HepG2 (cell line): ENCODE results near the gene KIF3C. TPM values are rescaled to one million over a fixed set of nuclear protein-coding genes. Genes with fewer than 3 reads are reported as not detected.

Experiments
- MEIS1 ChIP-seq: sonication (generic); formaldehyde crosslinking; IDR thresholded peaks from 2 replicates; pipeline ENCODE4 v1.9.0; 2021; ENCODE audit warnings: mild to moderate bottlenecking, missing genetic modification reagents, moderate library complexity, borderline replicate concordance
- ZNF235 ChIP-seq: sonication (generic); formaldehyde crosslinking; IDR thresholded peaks from 2 replicates; pipeline ENCODE4 v1.8.1; 2023; ENCODE audit warnings: mild to moderate bottlenecking, missing genetic modification reagents, borderline replicate concordance
- ZNF354B ChIP-seq: sonication (generic); formaldehyde crosslinking; IDR thresholded peaks from 2 replicates; pipeline ENCODE4 v1.8.0; 2022; ENCODE audit warnings: mild to moderate bottlenecking, missing genetic modification reagents
- polyA plus RNA-seq, 8 experiments: library from polyadenylated mRNA; depleted of rRNA in 3 of 8; stranded (reverse) in 7 of 8; unstranded in 1 of 8; fragments of >200 nt; fragmentation: Illumina TruSeq in 4 of 8; extraction: Trizol in 4 of 8; gene quantifications; 2 replicates each; pipeline versions ENCODE4 v1.2.1 to v1.2.3, GENCODE V29; 2011 to 2016; ENCODE audit warnings: low read depth in 4 of 8, missing spikeins in 1 of 8, mixed read lengths in 1 of 8; ENCODE audit not compliant: insufficient read depth in 1 of 8
- total RNA-seq, 5 experiments: library from RNA; depleted of rRNA; stranded (reverse); fragments of >200 nt; fragmentation: Illumina TruSeq; extraction: Trizol; gene quantifications; 2 replicates each; pipeline ENCODE4 v1.2.3, GENCODE V29; 2016; ENCODE audit warnings: low read depth in 1 of 5
- TF ChIP-seq, protein P1 (sequence below): sonication (generic); formaldehyde crosslinking; IDR thresholded peaks from 2 replicates; pipeline ENCODE4 v1.4.0; 2020; ENCODE audit warnings: mild to moderate bottlenecking, missing genetic modification reagents
- TF ChIP-seq, protein P2 (sequence below): sonication (generic); formaldehyde crosslinking; IDR thresholded peaks from 2 replicates; pipeline ENCODE4 v1.4.0; 2020; ENCODE audit warnings: missing genetic modification reagents
- TF ChIP-seq, protein P3 (sequence below): sonication (generic); formaldehyde crosslinking; IDR thresholded peaks from 2 replicates; pipeline ENCODE4 v1.5.0; 2020; ENCODE audit warnings: missing genetic modification reagents
- TF ChIP-seq, protein P4 (sequence below): sonication (generic); formaldehyde crosslinking; IDR thresholded peaks from 2 replicates; pipeline ENCODE4 v1.8.1; 2022; ENCODE audit warnings: low read depth, mild to moderate bottlenecking, missing genetic modification reagents

KIF3C gene
- total and polyA plus RNA-seq, 2 of the 13 experiments (the other 11 are each of a cell fraction or from before 2014, with no cell fraction given), result 3.6 to 4.9 TPM

DNA sequence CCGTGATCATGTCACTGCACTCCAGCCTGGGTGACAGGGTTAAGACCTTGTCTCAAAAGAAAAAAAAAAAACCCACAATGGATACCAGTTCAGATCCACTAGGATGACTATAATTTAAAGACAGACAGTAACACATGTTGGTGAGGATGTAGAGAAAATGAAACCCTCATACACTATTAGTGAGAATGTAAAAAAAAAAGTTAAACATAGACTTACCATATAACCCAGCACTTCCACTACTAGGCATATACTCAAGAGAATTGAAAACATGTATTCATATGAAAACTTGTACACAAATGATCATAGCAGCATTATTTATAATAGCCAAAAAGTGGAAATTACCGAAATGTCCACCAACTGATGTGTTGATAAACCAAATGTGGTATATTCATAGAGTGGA is 48.7 kb downstream of the KIF3C start (continued):
- TF ChIP-seq, protein P1, sequence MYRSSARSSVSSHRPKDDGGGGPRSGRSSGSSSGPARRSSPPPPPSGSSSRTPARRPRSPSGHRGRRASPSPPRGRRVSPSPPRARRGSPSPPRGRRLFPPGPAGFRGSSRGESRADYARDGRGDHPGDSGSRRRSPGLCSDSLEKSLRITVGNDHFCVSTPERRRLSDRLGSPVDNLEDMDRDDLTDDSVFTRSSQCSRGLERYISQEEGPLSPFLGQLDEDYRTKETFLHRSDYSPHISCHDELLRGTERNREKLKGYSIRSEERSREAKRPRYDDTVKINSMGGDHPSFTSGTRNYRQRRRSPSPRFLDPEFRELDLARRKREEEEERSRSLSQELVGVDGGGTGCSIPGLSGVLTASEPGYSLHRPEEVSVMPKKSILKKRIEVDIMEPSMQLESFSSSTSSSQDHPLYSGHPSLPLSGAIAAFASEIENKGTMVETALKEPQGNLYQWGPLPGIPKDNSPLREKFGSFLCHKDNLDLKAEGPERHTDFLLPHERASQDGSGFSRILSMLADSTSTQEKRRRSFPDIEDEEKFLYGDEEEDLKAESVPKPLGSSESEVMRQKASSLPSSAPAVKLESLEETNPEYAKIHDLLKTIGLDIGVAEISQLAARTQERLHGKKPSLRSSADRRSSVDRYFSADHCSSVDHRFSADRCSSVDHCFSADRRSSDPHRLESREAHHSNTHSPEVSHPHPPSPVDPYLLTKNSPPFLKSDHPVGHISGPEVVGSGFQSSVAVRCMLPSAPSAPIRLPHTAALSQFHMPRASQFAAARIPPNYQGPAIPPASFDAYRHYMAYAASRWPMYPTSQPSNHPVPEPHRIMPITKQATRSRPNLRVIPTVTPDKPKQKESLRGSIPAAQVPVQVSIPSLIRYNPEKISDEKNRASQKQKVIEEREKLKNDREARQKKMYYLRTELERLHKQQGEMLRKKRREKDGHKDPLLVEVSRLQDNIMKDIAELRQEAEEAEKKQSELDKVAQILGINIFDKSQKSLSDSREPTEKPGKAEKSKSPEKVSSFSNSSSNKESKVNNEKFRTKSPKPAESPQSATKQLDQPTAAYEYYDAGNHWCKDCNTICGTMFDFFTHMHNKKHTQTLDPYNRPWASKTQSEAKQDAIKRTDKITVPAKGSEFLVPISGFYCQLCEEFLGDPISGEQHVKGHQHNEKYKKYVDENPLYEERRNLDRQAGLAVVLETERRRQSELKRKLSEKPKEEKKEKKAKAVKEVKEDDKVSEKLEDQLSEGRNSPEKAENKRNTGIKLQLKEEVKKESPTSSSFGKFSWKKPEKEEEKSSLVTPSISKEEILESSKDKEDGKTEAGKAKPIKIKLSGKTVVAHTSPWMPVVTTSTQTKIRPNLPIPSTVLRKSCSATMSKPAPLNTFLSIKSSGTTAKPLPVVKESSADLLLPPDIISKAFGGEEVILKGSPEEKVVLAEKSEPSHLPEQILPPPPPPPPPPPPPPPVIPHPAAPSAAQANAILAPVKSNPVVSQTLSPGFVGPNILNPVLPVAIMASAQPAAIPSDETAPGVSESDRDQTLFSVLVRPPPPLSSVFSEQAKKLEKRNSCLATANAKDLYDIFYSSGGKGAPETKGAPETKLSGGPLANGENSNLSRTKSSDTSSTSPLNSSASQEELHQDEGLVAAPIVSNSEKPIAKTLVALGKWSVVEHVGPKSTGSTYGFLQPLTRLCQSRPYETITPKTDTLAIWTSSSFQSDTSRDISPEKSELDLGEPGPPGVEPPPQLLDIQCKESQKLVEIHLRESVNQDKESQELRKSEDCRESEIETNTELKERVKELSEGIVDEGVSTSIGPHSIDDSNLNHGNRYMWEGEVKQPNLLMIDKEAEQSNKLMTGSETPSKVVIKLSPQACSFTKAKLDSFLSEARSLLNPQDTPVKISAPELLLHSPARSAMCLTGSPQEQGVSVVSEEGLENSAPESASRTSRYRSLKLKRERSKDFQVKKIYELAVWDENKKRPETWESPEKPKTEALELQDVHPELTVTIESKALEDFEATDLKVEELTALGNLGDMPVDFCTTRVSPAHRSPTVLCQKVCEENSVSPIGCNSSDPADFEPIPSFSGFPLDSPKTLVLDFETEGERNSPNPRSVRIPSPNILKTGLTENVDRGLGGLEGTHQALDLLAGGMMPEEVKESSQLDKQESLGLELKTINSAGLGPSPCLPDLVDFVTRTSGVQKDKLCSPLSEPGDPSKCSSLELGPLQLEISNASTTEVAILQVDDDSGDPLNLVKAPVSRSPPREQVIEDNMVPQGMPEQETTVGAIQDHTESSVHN, result no peak
- no peak for TF ChIP-seq ZNF235 (CRISPR knock-in tag)
- TF ChIP-seq, protein P2, sequence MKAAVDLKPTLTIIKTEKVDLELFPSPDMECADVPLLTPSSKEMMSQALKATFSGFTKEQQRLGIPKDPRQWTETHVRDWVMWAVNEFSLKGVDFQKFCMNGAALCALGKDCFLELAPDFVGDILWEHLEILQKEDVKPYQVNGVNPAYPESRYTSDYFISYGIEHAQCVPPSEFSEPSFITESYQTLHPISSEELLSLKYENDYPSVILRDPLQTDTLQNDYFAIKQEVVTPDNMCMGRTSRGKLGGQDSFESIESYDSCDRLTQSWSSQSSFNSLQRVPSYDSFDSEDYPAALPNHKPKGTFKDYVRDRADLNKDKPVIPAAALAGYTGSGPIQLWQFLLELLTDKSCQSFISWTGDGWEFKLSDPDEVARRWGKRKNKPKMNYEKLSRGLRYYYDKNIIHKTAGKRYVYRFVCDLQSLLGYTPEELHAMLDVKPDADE (CRISPR knock-in tag), result no peak
- TF ChIP-seq, protein P3, sequence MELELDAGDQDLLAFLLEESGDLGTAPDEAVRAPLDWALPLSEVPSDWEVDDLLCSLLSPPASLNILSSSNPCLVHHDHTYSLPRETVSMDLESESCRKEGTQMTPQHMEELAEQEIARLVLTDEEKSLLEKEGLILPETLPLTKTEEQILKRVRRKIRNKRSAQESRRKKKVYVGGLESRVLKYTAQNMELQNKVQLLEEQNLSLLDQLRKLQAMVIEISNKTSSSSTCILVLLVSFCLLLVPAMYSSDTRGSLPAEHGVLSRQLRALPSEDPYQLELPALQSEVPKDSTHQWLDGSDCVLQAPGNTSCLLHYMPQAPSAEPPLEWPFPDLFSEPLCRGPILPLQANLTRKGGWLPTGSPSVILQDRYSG (CRISPR knock-in tag), result no peak
- TF ChIP-seq, protein P4, sequence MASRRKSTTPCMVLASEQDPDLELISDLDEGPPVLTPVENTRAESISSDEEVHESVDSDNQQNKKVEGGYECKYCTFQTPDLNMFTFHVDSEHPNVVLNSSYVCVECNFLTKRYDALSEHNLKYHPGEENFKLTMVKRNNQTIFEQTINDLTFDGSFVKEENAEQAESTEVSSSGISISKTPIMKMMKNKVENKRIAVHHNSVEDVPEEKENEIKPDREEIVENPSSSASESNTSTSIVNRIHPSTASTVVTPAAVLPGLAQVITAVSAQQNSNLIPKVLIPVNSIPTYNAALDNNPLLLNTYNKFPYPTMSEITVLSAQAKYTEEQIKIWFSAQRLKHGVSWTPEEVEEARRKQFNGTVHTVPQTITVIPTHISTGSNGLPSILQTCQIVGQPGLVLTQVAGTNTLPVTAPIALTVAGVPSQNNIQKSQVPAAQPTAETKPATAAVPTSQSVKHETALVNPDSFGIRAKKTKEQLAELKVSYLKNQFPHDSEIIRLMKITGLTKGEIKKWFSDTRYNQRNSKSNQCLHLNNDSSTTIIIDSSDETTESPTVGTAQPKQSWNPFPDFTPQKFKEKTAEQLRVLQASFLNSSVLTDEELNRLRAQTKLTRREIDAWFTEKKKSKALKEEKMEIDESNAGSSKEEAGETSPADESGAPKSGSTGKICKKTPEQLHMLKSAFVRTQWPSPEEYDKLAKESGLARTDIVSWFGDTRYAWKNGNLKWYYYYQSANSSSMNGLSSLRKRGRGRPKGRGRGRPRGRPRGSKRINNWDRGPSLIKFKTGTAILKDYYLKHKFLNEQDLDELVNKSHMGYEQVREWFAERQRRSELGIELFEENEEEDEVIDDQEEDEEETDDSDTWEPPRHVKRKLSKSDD (CRISPR knock-in tag), result no peak
- no peak for TF ChIP-seq MEIS1 (CRISPR knock-in tag)
- no peak for TF ChIP-seq ZNF354B
